Stimulated activated CD4-positive, alpha-beta T cell treated with anti-CD3 and anti-CD28 coated beads, Interleukin-2, amount 100 ng/mL, for 48 hours (primary cell): ENCODE measurements around the gene IST1.

ENCODE experiments used
- DNase-seq, 2 donors: peaks; one replicate each; pipeline ENCODE4 v3.0.0-alpha.2; 2020

IST1 gene

DNA sequence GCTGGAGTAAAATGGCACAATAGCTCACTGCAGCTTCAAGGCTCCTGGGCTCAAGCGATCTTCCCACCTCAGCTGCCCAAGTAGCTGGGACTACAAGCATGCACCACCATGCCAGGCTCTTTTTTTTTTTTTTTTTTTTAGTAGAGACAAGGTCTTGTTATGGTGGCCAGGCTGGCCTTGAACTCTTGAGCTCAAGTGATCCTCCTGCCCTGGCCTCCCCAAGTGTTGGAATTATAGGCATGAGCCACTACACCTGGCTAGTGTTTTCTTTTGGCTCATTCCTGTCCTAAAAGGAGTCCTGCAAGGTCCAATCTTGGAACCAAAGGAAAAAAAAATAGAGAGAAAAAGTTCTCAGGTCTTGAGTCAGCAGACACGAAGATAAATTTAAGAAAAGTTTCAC, 74.0 kb downstream of the IST1 start:
- no peak for DNase-seq

DNA sequence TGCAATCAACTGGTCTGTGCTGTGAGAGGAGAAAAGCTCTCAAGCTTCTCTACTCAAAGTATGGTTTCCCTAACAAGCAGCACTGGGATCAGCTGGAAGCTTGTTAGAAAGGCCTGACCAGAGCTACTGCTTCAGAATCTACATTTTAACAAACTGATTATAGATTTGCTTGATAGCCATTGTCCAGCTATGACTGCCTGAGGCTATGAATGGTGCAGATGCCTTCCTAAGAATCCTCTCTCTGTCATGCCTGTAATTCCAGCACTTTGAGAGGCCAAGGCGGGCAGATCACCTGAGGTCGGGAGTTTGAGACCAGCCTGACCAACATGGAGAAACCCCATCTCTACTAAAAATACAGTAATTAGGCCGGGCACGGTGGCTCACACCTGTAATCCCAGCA, 76.2 kb downstream of the IST1 start:
- no peak for DNase-seq

DNA sequence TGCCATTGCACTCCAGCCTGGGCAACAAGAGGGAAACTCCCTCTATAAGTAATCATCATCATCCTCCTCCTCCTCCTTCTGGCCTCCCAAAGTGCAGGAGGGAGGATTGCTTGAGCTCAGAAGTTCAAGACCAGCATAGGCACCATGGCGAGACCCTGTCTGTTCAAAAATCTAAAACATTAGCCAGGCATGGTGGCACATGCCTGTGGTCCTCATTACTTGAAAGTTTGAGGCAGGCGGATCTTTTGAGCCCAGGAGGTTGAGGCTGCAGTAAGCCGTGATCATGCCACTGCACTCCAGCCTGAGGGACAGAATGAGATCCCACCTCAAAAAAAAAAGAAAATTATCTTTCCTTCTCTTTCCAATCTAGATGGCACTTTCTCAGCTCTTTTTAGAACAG, 77.0 kb downstream of the IST1 start:
- DNase-seq: no peak

DNA sequence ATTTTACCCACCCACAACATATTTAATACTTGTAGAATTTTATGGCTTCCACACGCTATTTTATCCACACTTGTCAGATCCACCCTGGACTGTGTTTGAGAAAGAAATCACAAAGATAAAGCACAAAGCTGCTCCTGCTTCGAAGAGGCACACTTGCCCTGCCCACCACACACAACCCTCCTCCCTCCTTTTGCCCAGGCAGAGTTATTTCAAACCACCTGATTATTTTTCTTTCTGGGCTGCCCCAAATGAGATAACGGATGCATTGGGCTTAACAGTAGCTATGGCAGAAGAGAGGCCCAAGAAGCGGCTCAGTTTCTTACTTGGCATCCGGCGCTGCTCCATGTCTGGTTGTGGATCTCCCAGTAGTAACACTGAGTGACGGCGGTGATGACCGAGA, 77.7 kb downstream of the IST1 start:
- DNase-seq: no peak

DNA sequence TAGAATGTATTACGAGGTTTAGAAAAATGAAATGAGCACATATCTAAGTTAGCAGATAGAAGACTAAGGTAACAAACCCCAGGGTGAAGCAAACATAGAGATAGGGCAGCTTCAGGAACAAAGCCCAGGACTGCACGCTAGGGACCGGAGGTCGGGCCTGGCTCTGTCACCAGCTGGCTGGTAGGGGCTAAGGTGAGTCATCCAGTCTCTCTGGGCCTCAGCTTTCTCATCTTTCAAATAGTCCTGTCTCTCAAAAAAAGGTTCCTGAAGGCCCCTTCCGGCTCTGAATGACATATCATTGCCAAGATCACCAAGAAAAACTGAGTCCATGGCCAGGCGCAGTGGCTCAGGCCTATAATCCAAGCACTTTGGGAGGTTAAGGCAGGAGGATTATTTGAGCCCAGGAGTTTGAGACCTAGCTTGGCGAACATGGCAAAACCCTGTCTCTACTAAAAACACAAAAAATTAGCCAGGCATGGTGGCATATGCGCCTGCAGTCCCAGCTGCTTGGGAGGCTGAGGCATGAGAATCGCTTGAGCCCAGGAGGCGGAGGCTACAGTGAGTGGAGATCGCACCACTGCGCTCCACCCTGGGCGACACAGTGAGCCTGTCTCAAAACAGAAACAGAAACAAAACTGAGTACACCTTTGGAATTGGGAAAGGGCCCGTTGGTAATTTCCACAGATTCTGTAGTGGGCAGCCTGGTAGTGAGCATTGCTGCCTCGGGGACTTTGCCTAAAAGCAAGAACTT, 78.9 kb downstream of the IST1 start:
- DNase-seq: no peak
